Transverse colon (tissue), 4 donors: ENCODE results near the gene HRAS. TPM values are rescaled to one million over a fixed set of nuclear protein-coding genes. Genes with fewer than 3 reads are reported as not detected.

ENCODE experiments used
- DNase-seq: peaks from one replicate; pipeline ENCODE4 v3.0.0-alpha.2; 2019
- H3K27ac ChIP-seq, 4 donors: fragments of 200-600 bp; sonication (generic); 2 replicates each; pipeline ENCODE4 v1.5.1; 2016 to 2018; ENCODE audit warnings: inconsistent platforms in 4 of 4
- H3K27me3 ChIP-seq: fragments of 200-600 bp; sonication (generic); 2 replicates; pipeline ENCODE4 v1.5.1; 2017; ENCODE audit warnings: inconsistent platforms
- H3K36me3 ChIP-seq, 4 donors: fragments of 200-600 bp; sonication (generic); 2 replicates each; pipeline ENCODE4 v1.5.1; 2017 to 2019; ENCODE audit warnings: inconsistent platforms in 4 of 4
- H3K4me1 ChIP-seq, 4 donors: fragments of 200-600 bp; sonication (generic); 2 replicates each; pipeline ENCODE4 v1.5.1; 2017 to 2020; ENCODE audit warnings: inconsistent platforms in 4 of 4
- H3K4me3 ChIP-seq, 4 donors: fragments of 200-600 bp; sonication (generic); 1 replicate in 1 of 4; 2 replicates in 3 of 4; pipeline versions ENCODE4 v1.5.1 to v1.6.1; 2017 to 2019; ENCODE audit warnings: inconsistent platforms in 4 of 4
- H3K9me3 ChIP-seq, 2 donors: fragments of 200-600 bp; sonication (generic); 2 replicates each; pipeline ENCODE4 v1.5.1; 2017 to 2019; ENCODE audit warnings: inconsistent platforms in 2 of 2
- EP300 ChIP-seq: sonication (generic); formaldehyde crosslinking; IDR thresholded peaks from one replicate; pipeline ENCODE4 v1.6.1; 2017; ENCODE audit warnings: antibody characterized with exemption, low read depth
- POLR2A ChIP-seq: fragments of 450-650 bp; IDR thresholded peaks from one replicate; pipeline ENCODE4 v1.6.1; 2016; ENCODE audit warnings: antibody characterized with exemption, mild to moderate bottlenecking, moderate library complexity
- POLR2AphosphoS5 ChIP-seq, 3 donors: sonication (generic); formaldehyde crosslinking; IDR thresholded peaks; one replicate each; pipeline ENCODE4 v1.6.1; 2016; ENCODE audit warnings: antibody characterized with exemption in 3 of 3
- WGBS, 2 donors: methylation state at CpG; one replicate each; pipeline ENCODE4 v1.1.5; 2018; ENCODE audit warnings: low coverage in 1 of 2; 5-methylcytosine and 5-hydroxymethylcytosine counted together
- in situ Hi-C, 4 donors: fragments of 200-750 bp; cut with MboI; loops; one replicate each; pipeline versions ENCODE4 v1.15.0 to v1.15.1; 2017; ENCODE audit warnings: low sequenced_read_pairs in 3 of 4, low pct_ligation_motif_present in 1 of 4, low pct_unique_long_range_greater_than_20kb in 1 of 4
- intact Hi-C: fragments of 100-400 bp; cut with DNase I; formaldehyde crosslinking; loops from one replicate; pipeline ENCODE4 v1.15.1; 2023; ENCODE audit warnings: low total_unique reads
- total RNA-seq, 4 donors: library from RNA; depleted of rRNA; stranded (reverse); fragments of >200 nt; gene quantifications; one replicate each; pipeline ENCODE4 v1.1.0, GENCODE V29; 2016
- TF ChIP-seq, protein P1 (sequence below), 5 experiments: fragments of 200-600 bp in 3 of 5; fragments of 450-650 bp in 2 of 5; sonication (generic) in 3 of 5; IDR thresholded peaks; 1 replicate in 2 of 5; 2 replicates in 3 of 5; pipeline ENCODE4 v1.5.1; 2016 to 2017; ENCODE audit warnings: antibody characterized with exemption in 5 of 5, inconsistent platforms in 3 of 5, mild to moderate bottlenecking in 2 of 5, moderate library complexity in 1 of 5

HRAS gene
- total RNA-seq, 4 donors from 2014 or later = 31.0 to 57.1 (median 33.9) TPM

- peaks cover 9% of the 10 kb centered on the region for H3K27me3 ChIP-seq
- peak overlapping the region; percentile 95 to 98 (median 96) for H3K27ac ChIP-seq
- H3K4me1 ChIP-seq = peaks cover 16 to 31% (median 28%) of the 10 kb centered on the region in 4 donors
- TF ChIP-seq POLR2AphosphoS5 (IDR thresholded peaks at IDR 0.05) (no peak), POLR2A (no peak), EP300 (no peak)
- TF ChIP-seq, protein P1, sequence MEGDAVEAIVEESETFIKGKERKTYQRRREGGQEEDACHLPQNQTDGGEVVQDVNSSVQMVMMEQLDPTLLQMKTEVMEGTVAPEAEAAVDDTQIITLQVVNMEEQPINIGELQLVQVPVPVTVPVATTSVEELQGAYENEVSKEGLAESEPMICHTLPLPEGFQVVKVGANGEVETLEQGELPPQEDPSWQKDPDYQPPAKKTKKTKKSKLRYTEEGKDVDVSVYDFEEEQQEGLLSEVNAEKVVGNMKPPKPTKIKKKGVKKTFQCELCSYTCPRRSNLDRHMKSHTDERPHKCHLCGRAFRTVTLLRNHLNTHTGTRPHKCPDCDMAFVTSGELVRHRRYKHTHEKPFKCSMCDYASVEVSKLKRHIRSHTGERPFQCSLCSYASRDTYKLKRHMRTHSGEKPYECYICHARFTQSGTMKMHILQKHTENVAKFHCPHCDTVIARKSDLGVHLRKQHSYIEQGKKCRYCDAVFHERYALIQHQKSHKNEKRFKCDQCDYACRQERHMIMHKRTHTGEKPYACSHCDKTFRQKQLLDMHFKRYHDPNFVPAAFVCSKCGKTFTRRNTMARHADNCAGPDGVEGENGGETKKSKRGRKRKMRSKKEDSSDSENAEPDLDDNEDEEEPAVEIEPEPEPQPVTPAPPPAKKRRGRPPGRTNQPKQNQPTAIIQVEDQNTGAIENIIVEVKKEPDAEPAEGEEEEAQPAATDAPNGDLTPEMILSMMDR (IDR thresholded peaks at IDR 0.05) = no peak
- intact Hi-C loops = no loop called here
- no peak for DNase-seq
- H3K36me3 ChIP-seq = no peaks in the 10 kb centered on the region
- H3K9me3 ChIP-seq = no peaks in the 10 kb centered on the region
- 95 to 100% methylated on average over 1 to 23 of the region's 29 CpGs for WGBS, 2 donors
- peak overlapping the region in 2 of 4 donors; percentile 82 to 91 for H3K4me3 ChIP-seq
- in situ Hi-C loops = no loop called here
Observed at GRCh38 chr11:562046-562645, 26.8 kb upstream of the HRAS start.

DNA sequence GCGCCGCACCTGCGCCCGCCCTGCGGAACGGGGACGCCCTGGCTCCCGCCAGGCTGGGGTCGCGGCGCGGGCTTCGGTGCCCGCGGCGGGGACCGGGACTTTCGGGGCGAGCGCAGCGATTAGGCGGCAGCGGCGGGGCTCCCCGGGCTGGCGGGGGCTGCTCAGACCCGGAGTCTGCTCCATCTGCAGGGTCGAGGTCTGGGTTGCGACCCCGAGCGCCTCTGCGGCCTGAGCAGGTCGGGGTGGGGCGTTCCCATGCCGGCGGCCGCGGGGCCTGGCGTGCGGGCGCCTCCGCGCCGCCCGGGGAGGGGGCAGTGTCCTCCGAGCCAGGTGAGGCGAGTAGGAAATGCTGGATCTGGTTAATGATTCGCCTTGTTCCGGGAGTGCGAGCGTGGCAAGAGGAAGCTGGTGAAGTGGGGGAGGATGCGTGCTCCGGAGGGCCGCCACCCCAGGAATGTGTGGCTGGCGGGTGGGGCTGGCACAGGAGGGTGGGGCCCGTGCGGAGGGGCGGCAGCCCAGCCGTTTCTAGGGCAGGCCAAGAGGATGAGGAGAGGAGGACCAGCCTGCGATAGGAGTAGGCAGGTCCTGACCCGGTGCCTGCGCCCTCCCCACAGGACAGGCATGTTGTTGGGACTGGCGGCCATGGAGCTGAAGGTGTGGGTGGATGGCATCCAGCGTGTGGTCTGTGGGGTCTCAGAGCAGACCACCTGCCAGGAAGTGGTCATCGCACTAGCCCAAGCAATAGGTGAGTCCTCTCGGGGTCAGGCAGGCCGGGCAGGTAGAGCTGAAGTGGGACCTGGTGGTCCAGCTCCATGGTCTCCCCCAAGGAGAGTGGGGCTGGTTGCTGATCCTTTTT lies 26.0 kb upstream of the HRAS start:
- peak; percentile 90 for DNase-seq
- TF ChIP-seq POLR2A = peak; percentile 84
- TF ChIP-seq, protein P1 (IDR thresholded peaks at IDR 0.05) = no peak
- peak; percentile 8 to 85 (median 78) for TF ChIP-seq POLR2AphosphoS5 (IDR thresholded peaks at IDR 0.05)
- peak; percentile 39 for TF ChIP-seq EP300
- peaks cover 16 to 32% (median 26%) of the 10 kb centered on the region in 4 donors for H3K4me1 ChIP-seq
- intact Hi-C loops = no loop called here
- no peaks in the 10 kb centered on the region for H3K36me3 ChIP-seq
- in situ Hi-C loops = no loop called here
- H3K9me3 ChIP-seq = no peaks in the 10 kb centered on the region
- 17% methylated on average over 29 of the region's 67 CpGs; no CpG with 5 or more reads in 1 of the 2 donors for WGBS, 2 donors
- H3K27me3 ChIP-seq = peaks cover 17% of the 10 kb centered on the region
- peak overlapping the region; percentile 82 to 91 (median 88) for H3K4me3 ChIP-seq
- peak overlapping the region; percentile 95 to 98 (median 96) for H3K27ac ChIP-seq

DNA sequence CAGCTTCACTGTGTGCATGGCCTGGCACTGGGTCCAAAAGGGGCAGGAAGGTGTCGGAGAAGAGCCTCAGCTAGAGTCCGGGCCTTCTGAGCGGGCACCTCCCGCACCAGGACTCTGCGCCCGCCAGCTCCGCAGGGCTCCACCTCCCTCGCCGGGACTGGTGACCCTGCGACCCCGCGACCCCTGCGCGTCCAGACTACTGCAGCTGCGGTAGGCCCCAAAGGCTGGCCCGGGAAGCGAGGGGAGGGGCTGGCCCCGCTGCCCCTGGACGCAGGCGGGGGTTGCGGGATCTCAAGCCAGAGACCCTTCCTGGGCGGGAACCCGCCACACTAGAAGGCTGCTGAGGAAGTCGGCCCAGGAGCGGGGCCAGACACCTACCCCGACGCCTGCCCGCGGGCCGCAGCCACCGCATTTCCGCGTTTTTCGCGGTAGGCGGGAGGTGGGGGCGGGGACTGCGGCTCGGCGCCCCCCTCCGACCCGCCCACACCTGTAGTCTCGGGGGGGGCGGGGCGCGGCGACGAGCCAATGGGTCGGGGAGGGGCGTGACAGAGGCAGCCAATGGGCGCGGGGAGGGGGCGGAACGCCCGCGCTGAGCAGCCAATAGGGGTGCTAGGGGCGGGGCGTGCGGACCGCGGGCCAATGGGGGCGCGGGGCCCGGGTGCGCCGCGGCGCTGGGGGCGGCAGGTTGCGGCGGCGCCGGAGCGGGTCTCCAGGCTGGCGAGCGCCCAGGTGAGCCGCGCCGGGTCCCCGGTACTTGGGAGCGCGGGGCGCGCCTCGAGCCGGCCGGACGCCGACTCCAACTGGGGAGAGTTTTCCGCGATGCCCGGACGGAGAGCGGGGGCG lies 25.1 kb upstream of the HRAS start, which contains the start of the genes LMNTD2 and RASSF7:
LMNTD2 (minus strand) TSS at position 434 of the 843 bp plus-strand sequence; CDS start at position 412, 22 bp downstream.
RASSF7 (plus strand) TSS at position 666 of the 843 bp plus-strand sequence. CDS start 799 bp downstream, outside the sequence.
- WGBS, 2 donors = 4% methylated on average over 70 of the region's 95 CpGs; no CpG with 5 or more reads in 1 of the 2 donors
- DNase-seq = peak; percentile 95
- Histone ChIP-seq H3K4me3 (peak within 1 kb of the TSS; percentile 82 to 91 (median 88)), H3K4me1 (peaks cover 19 to 41% (median 29%) of the 10 kb centered on the region in 4 donors), H3K9me3 (no peaks in the 10 kb centered on the region), H3K36me3 (no peaks in the 10 kb centered on the region), H3K27me3 (peaks cover 25% of the 10 kb centered on the region), H3K27ac (peak within 1 kb of the TSS; percentile 95 to 98 (median 96))
- intact Hi-C loops (no loop called here), in situ Hi-C loops (no loop called here)
- TF ChIP-seq, protein P1 (IDR thresholded peaks at IDR 0.05) = no peak
- no peak for TF ChIP-seq EP300
- TF ChIP-seq POLR2AphosphoS5 (IDR thresholded peaks at IDR 0.05) = peak; percentile 71 to 93 (median 92)
- peak; percentile 93 for TF ChIP-seq POLR2A
